DND-41 (cell line): ENCODE data around the gene TTLL12.

Experiments
- ATAC-seq: fragments of 200-7000 bp; cut with Tn5 transposase; 3 replicates; pipeline ENCODE4 v1.9.1; 2021; ENCODE audit warnings: low read depth; ENCODE audit not compliant: insufficient read depth
- DNase-seq: peaks from one replicate; pipeline ENCODE4 v3.0.0-alpha.2; 2020
- H2AFZ ChIP-seq: 2 replicates; pipeline ENCODE4 v1.6.0; 2012; ENCODE audit warnings: low read depth, low read length
- H3K27ac ChIP-seq: 2 replicates; pipeline ENCODE4 v1.5.1; 2012; ENCODE audit warnings: low read length, inconsistent platforms
- H3K27me3 ChIP-seq: fragments of 200-600 bp; sonication (generic); 2 replicates; pipeline ENCODE4 v1.6.0; 2012; ENCODE audit warnings: low read length, mild to moderate bottlenecking, inconsistent platforms; ENCODE audit not compliant: insufficient read depth, poor library complexity
- H3K36me3 ChIP-seq: 2 replicates; pipeline ENCODE4 v1.5.1; 2012; ENCODE audit warnings: low read length, inconsistent platforms; ENCODE audit not compliant: insufficient read depth
- H3K4me1 ChIP-seq: 2 replicates; pipeline ENCODE4 v1.5.1; 2012; ENCODE audit warnings: mild to moderate bottlenecking, low read length; ENCODE audit not compliant: insufficient read depth
- H3K4me2 ChIP-seq: 2 replicates; pipeline ENCODE4 v1.6.0; 2012; ENCODE audit warnings: mild to moderate bottlenecking, moderate library complexity, low read length, inconsistent platforms; ENCODE audit not compliant: insufficient read depth
- H3K4me3 ChIP-seq, 2 experiments: fragments of 200-600 bp in 1 of 2; shearing (Covaris generic) in 1 of 2; 2 replicates each; pipeline ENCODE4 v1.5.1; 2012 to 2016; ENCODE audit warnings: inconsistent platforms in 2 of 2, low read length in 2 of 2, mild to moderate bottlenecking in 2 of 2, low read depth in 1 of 2, moderate library complexity in 1 of 2
- H3K79me2 ChIP-seq: 2 replicates; pipeline ENCODE4 v1.6.0; 2012; ENCODE audit warnings: low read length, inconsistent platforms; ENCODE audit not compliant: insufficient read depth
- H3K9ac ChIP-seq: 2 replicates; pipeline ENCODE4 v1.6.0; 2012; ENCODE audit warnings: low read depth, mild to moderate bottlenecking, inconsistent platforms, low read length, moderate library complexity
- H3K9me3 ChIP-seq: 2 replicates; pipeline ENCODE4 v1.5.1; 2012; ENCODE audit warnings: low read length, moderate library complexity, mild to moderate bottlenecking, inconsistent platforms; ENCODE audit not compliant: insufficient read depth, severe bottlenecking
- H4K20me1 ChIP-seq: 2 replicates; pipeline ENCODE4 v1.6.0; 2012; ENCODE audit warnings: low read length; ENCODE audit not compliant: insufficient read depth
- EZH2 ChIP-seq: IDR thresholded peaks from 3 replicates; pipeline ENCODE4 v1.6.1; 2012; ENCODE audit warnings: borderline replicate concordance, low read depth, mild to moderate bottlenecking, moderate library complexity, low read length, inconsistent platforms; ENCODE audit not compliant: severe bottlenecking
- TF ChIP-seq, protein P1 (sequence below): IDR thresholded peaks from 2 replicates; pipeline ENCODE4 v1.5.1; 2012; ENCODE audit warnings: borderline replicate concordance, low read length, moderate library complexity, mild to moderate bottlenecking; ENCODE audit not compliant: poor library complexity, severe bottlenecking; ENCODE audit errors: extremely low read depth

The TTLL12 gene

GRCh38 chr22:43185860-43186261 is 1.1 kb downstream of the TTLL12 start:
- peak overlapping the region; percentile 90 for H3K4me2 ChIP-seq
- no peaks in the 10 kb centered on the region for H3K9me3 ChIP-seq
- DNase-seq (peak; percentile 33), ATAC-seq (no peak)
- peak overlapping the region; percentile 81 for H3K27ac ChIP-seq
- H3K79me2 ChIP-seq, result peaks cover 55% of the 10 kb centered on the region
- TF ChIP-seq, protein P1, sequence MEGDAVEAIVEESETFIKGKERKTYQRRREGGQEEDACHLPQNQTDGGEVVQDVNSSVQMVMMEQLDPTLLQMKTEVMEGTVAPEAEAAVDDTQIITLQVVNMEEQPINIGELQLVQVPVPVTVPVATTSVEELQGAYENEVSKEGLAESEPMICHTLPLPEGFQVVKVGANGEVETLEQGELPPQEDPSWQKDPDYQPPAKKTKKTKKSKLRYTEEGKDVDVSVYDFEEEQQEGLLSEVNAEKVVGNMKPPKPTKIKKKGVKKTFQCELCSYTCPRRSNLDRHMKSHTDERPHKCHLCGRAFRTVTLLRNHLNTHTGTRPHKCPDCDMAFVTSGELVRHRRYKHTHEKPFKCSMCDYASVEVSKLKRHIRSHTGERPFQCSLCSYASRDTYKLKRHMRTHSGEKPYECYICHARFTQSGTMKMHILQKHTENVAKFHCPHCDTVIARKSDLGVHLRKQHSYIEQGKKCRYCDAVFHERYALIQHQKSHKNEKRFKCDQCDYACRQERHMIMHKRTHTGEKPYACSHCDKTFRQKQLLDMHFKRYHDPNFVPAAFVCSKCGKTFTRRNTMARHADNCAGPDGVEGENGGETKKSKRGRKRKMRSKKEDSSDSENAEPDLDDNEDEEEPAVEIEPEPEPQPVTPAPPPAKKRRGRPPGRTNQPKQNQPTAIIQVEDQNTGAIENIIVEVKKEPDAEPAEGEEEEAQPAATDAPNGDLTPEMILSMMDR, result no peak
- TF ChIP-seq EZH2, result no peak
- H3K36me3 ChIP-seq, result peaks cover 36% of the 10 kb centered on the region
- H4K20me1 ChIP-seq, result peaks cover 39% of the 10 kb centered on the region; the same call in 1 of the 2 replicates
- peaks cover 30% of the 10 kb centered on the region for H3K4me1 ChIP-seq
- peak overlapping the region; percentile 77 for H2AFZ ChIP-seq
- no peaks in the 10 kb centered on the region for H3K27me3 ChIP-seq
- H3K4me3 ChIP-seq, result peak overlapping the region; percentile 85 to 91; a peak in 3 of 4 replicates
- H3K9ac ChIP-seq, result peak overlapping the region; percentile 90

DNA sequence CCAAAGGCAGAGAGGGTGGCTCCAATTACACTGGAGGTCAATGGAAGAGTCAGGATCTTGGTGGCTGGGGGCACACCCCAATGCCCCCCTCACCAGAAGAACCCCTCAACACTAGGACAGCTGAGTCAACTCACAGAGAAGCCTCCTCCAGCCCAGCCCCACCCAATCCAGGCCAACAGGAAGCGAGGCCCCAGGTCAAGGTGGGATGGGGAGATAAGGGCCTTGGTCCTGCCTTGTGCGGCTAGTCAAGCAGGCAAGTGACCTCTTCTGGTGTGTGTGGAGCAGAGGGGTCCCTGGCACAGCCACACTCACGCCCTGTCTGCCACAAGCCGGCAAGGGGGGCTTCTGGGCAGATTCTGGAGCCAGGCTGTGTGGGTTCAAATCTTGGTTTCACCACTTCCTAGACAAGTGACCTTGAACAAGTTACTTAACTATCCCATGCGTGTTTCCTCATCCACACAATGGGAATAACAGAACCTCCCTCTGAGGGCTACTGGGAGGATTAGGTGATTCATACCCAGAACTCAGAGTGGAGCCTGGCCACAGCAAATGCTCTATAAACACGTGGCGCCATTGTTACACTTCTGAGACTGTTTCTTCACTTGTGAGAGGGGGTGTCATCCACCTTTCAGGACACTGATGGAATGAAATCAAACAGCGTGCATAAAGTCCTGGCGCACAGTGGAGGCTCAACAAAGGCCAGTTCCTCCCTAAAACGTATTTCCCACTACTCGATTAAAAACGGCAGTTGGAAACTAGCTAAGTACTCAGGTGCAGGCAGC is 3.2 kb downstream of the TTLL12 start:
- no peaks in the 10 kb centered on the region for H3K9me3 ChIP-seq
- peaks cover 43% of the 10 kb centered on the region for H4K20me1 ChIP-seq
- peaks cover 30% of the 10 kb centered on the region for H3K4me1 ChIP-seq
- H3K4me2 ChIP-seq, result no peak overlapping the region
- ATAC-seq (no peak), DNase-seq (no peak)
- no peak overlapping the region for H3K27ac ChIP-seq
- no peak overlapping the region for H2AFZ ChIP-seq
- H3K27me3 ChIP-seq, result no peaks in the 10 kb centered on the region
- TF ChIP-seq, protein P1, result no peak
- TF ChIP-seq EZH2, result no peak
- peaks cover 57% of the 10 kb centered on the region for H3K36me3 ChIP-seq
- H3K9ac ChIP-seq, result no peak overlapping the region
- peaks cover 55% of the 10 kb centered on the region for H3K79me2 ChIP-seq
- no peak overlapping the region for H3K4me3 ChIP-seq

DNA sequence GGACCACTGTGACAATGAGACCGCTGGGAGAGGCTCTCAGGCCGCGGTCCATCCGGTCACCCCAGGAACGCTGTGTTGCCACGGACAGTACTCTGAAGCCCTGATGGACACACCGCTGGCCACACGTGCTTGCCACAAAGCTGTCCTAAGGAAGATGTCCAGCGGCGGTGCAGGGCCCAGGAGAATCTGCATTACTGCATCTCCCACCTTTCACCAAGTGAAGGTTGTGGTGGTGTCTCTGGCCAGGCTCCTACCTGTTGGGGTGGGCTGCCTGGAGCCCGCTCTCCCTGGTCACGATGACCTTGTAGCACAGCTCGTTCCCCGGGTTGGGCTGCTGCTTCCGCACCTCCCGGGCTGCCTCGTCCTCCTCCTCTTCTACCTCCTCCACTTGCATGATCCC is 4.2 kb downstream of the TTLL12 start:
- H2AFZ ChIP-seq, result no peak overlapping the region
- H3K4me1 ChIP-seq, result peaks cover 22% of the 10 kb centered on the region
- no peak overlapping the region for H3K9ac ChIP-seq
- no peak overlapping the region for H3K27ac ChIP-seq
- peaks cover 55% of the 10 kb centered on the region for H3K79me2 ChIP-seq
- no peaks in the 10 kb centered on the region for H3K9me3 ChIP-seq
- H3K36me3 ChIP-seq, result peaks cover 63% of the 10 kb centered on the region
- ATAC-seq, result no peak
- peaks cover 43% of the 10 kb centered on the region for H4K20me1 ChIP-seq
- H3K4me2 ChIP-seq, result no peak overlapping the region
- no peaks in the 10 kb centered on the region for H3K27me3 ChIP-seq
- H3K4me3 ChIP-seq, result no peak overlapping the region
- no peak for TF ChIP-seq EZH2
- TF ChIP-seq, protein P1, result no peak
- no peak for DNase-seq
